ENCODE data around the gene KCNJ2. TPM values are rescaled to one million over a fixed set of nuclear protein-coding genes. Genes with fewer than 3 reads are reported as not detected.

KCNJ2 gene
- total RNA-seq, 1 experiment from 2014 or later, result 1.5 TPM

- H3K4me1 ChIP-seq (ENCODE audit: control insufficient read depth, insufficient read depth, low read length), result peaks cover 3% of the 10 kb centered on the region; the same call in 1 of the 2 replicates
- no peaks in the 10 kb centered on the region for H3K9me3 ChIP-seq (ENCODE audit: control insufficient read depth, insufficient read depth, low read depth, low read length)
- H3K4me3 ChIP-seq (ENCODE audit: low read depth in 2 of 2, low read length in 2 of 2), result peak overlapping the region; percentile 16 to 37; a peak in 3 of 4 replicates
- CTCF ChIA-PET, result no interaction called here
- intact Hi-C loops (cut with micrococcal nuclease; ENCODE audit: unreplicated experiment), result no loop called here
- H3K27ac ChIP-seq (ENCODE audit: low read length), result peak overlapping the region; percentile 29
- POLR2A ChIA-PET, result no interaction called here
- no TSS peak for BruUV-seq (replicated peaks)
- no peak for TF ChIP-seq TCF7L2 (IDR thresholded peaks at IDR 0.05; ENCODE audit: low read depth, low read length)
- TF ChIP-seq SIN3A (IDR thresholded peaks at IDR 0.05; ENCODE audit: borderline replicate concordance, insufficient read depth, low read depth, low read length), result no peak
- TF ChIP-seq CTCF (IDR thresholded peaks at IDR 0.05), result no peak
- no peak for TF ChIP-seq REST (IDR thresholded peaks at IDR 0.05; ENCODE audit: insufficient read depth in 1 of 2, low read depth in 2 of 2, low read length in 1 of 2)
- no peak for TF ChIP-seq POLR2AphosphoS5 (IDR thresholded peaks at IDR 0.05; ENCODE audit: low read depth, low read length)
- H3K36me3 ChIP-seq (ENCODE audit: control insufficient read depth, insufficient read depth, low read length), result no peaks in the 10 kb centered on the region
- peak; percentile 76 for ATAC-seq
- no peaks in the 10 kb centered on the region for H3K27me3 ChIP-seq (ENCODE audit: control insufficient read depth, insufficient read depth, low read length)
- in situ Hi-C loops (cut with HindIII; ENCODE audit: low pct_unique_long_range_greater_than_20kb, low sequenced_read_pairs), result no loop called here
- no peak for DNase-seq (ENCODE audit: low read depth, low spot score)
Observed at GRCh38 chr17:70137451-70138230, 31.7 kb upstream of the KCNJ2 start.

- in situ Hi-C loops (cut with HindIII; ENCODE audit: low pct_unique_long_range_greater_than_20kb, low sequenced_read_pairs), result no loop called here
- Histone ChIP-seq H3K9me3 (ENCODE audit: control insufficient read depth, insufficient read depth, low read depth, low read length) (no peaks in the 10 kb centered on the region), H3K36me3 (ENCODE audit: control insufficient read depth, insufficient read depth, low read length) (no peaks in the 10 kb centered on the region), H3K27ac (ENCODE audit: low read length) (no peak overlapping the region), H3K27me3 (ENCODE audit: control insufficient read depth, insufficient read depth, low read length) (no peaks in the 10 kb centered on the region), H3K4me1 (ENCODE audit: control insufficient read depth, insufficient read depth, low read length) (peaks cover 3% of the 10 kb centered on the region; the same call in 1 of the 2 replicates), H3K4me3 (ENCODE audit: low read depth in 2 of 2, low read length in 2 of 2) (no peak overlapping the region)
- no peak for ATAC-seq
- intact Hi-C loops (cut with micrococcal nuclease; ENCODE audit: unreplicated experiment), result no loop called here
- no peak for TF ChIP-seq TCF7L2 (IDR thresholded peaks at IDR 0.05; ENCODE audit: low read depth, low read length)
- TF ChIP-seq SIN3A (IDR thresholded peaks at IDR 0.05; ENCODE audit: borderline replicate concordance, insufficient read depth, low read depth, low read length), result no peak
- ChIA-PET CTCF (no interaction called here), POLR2A (no interaction called here)
- no peak for DNase-seq (ENCODE audit: low read depth, low spot score)
- no TSS peak for BruUV-seq (replicated peaks)
Observed at GRCh38 chr17:70138291-70138865, 31.0 kb upstream of the KCNJ2 start.
